ENCODE data around the gene LHX3. TPM values are rescaled to one million over a fixed set of nuclear protein-coding genes. Genes with fewer than 3 reads are reported as not detected.

The LHX3 gene
- total RNA-seq, 3 donors from 2014 or later = not detected

Other genes starting within 250 kb of the LHX3 start
- 10 to 100 TPM; 39.2 to 53.0 (median 45.6) TPM for gene UBAC1, start 243.8 kb downstream of the LHX3 start, total RNA-seq
- gene NACC2, start 109.8 kb downstream of the LHX3 start, total RNA-seq = 10 to 100 TPM; 14.0 to 24.2 (median 19.3) TPM
- 10 to 100 TPM; 24.9 to 29.5 (median 26.1) TPM for gene TMEM250, start 86.3 kb downstream of the LHX3 start, total RNA-seq
- gene QSOX2, start 40.7 kb upstream of the LHX3 start, total RNA-seq = 1 to 10 TPM; 5.6 to 8.8 (median 6.2) TPM
- gene CCDC187, start 99.0 kb upstream of the LHX3 start, total RNA-seq = not detected
- 10 to 100 TPM in 1 of 3 donors, 1 to 10 TPM in 2; 5.6 to 19.0 (median 8.6) TPM for gene GPSM1, start 122.4 kb upstream of the LHX3 start, total RNA-seq
- 10 to 100 TPM; 35.4 to 57.4 (median 40.0) TPM for gene DNLZ, start 158.6 kb upstream of the LHX3 start, total RNA-seq
- gene CARD9, start 168.5 kb upstream of the LHX3 start, total RNA-seq = 1 to 10 TPM; 3.0 to 7.6 (median 3.3) TPM
- gene SNAPC4, start 195.0 kb upstream of the LHX3 start, total RNA-seq = 1 to 10 TPM; 4.6 to 7.5 (median 6.7) TPM
- 10 to 100 TPM; 23.7 to 54.4 (median 36.0) TPM for gene ENTR1, start 205.5 kb upstream of the LHX3 start, total RNA-seq
- gene PMPCA, start 205.5 kb upstream of the LHX3 start, total RNA-seq = 10 to 100 TPM; 31.4 to 37.0 (median 35.1) TPM
- 1 to 10 TPM; 6.2 to 8.5 (median 8.2) TPM for gene INPP5E, start 234.7 kb upstream of the LHX3 start, total RNA-seq

Data from breast epithelium (tissue), 3 donors.